Psoas muscle (tissue), 8 donors: Measurements from ENCODE around the gene TCF7L2. TPM values are rescaled to one million over a fixed set of nuclear protein-coding genes. Genes with fewer than 3 reads are reported as not detected.

Experiments
- ATAC-seq, 4 donors: fragments of 200-7000 bp; cut with Tn5 transposase; one replicate each; pipeline ENCODE4 v1.9.1; 2020; ENCODE audit warnings: moderate library complexity in 3 of 4, mild to moderate bottlenecking in 2 of 4
- DNase-seq, 2 donors: peaks; one replicate each; pipeline ENCODE4 v3.0.0-alpha.2; 2020
- H3K27ac ChIP-seq: fragments of 200-600 bp; one replicate; pipeline ENCODE4 v1.8.0; 2022
- H3K27me3 ChIP-seq, 3 donors: fragments of 200-600 bp in 1 of 3; one replicate each; pipeline versions ENCODE4 v1.6.1 to v1.8.0; 2013 to 2022; ENCODE audit warnings: low read length in 2 of 3, mild to moderate bottlenecking in 2 of 3, moderate library complexity in 1 of 3; ENCODE audit not compliant: insufficient read depth in 3 of 3
- H3K36me3 ChIP-seq, 2 donors: fragments of 200-600 bp in 1 of 2; one replicate each; pipeline versions ENCODE4 v1.6.1 to v1.8.0; 2013 to 2022; ENCODE audit warnings: low read depth in 1 of 2, mild to moderate bottlenecking in 1 of 2, moderate library complexity in 1 of 2; ENCODE audit not compliant: insufficient read depth in 1 of 2
- H3K4me1 ChIP-seq: fragments of 200-600 bp; one replicate; pipeline ENCODE4 v1.8.0; 2022
- H3K4me3 ChIP-seq: fragments of 200-600 bp; one replicate; pipeline ENCODE4 v1.8.0; 2022; ENCODE audit warnings: mild to moderate bottlenecking
- H3K9me3 ChIP-seq: fragments of 200-600 bp; one replicate; pipeline ENCODE4 v1.8.0; 2022
- CTCF ChIP-seq: fragments of 200-600 bp; IDR thresholded peaks from one replicate; pipeline ENCODE4 v1.8.0; 2022; ENCODE audit warnings: antibody characterized with exemption
- WGBS, 3 donors: extraction: QIAGEN DNeasy Blood & Tissue Kit; methylation state at CpG; one replicate each; pipeline versions ENCODE4 v1.1.6 to v1.1.7; 2013; 5-methylcytosine and 5-hydroxymethylcytosine counted together
- intact Hi-C, 2 donors: fragments of 100-400 bp; cut with DNase I; formaldehyde crosslinking; loops; one replicate each; pipeline versions ENCODE4 v1.11.0 to v1.14.2; 2022
- polyA plus RNA-seq, 3 donors: library from polyadenylated mRNA; stranded (reverse); fragments of 200-250 nt; gene quantifications; one replicate each; pipeline ENCODE4 v1.2.3, GENCODE V29; 2013
- total RNA-seq, 4 donors: library from RNA; stranded (reverse); fragmentation: NEBNext Ultra II Directional in 2 of 4; extraction: Animal tissue kit (Norgen Biotek cat#: 25700) in 2 of 4; gene quantifications; one replicate each; pipeline versions ENCODE4 v1.2.1 to v1.2.4, GENCODE V29; 2021 to 2023
- donor health status: healthy with polysubstance abuse.
- donor health status: DM: no; HTN: no; CAD: no; lungs with moderate emphysema.
- donor health status: Bipolar disorder and iron deficiency.
- donor health status: healthy.
- donor health status: DM: yes; HTN: yes; CAD: no.
- donor health status: DM: no; HTN: no; CAD: no.
- donor health status: DM: no; HTN: no; CAD: no.
- donor health status: DM: yes; HTN: yes; CAD: no.

Gene TCF7L2
- total and polyA plus RNA-seq, 7 donors = 1.8 to 8.5 (median 4.3) TPM

- no peak for TF ChIP-seq CTCF
- Histone ChIP-seq H3K4me3 (no peak overlapping the region), H3K4me1 (no peaks in the 10 kb centered on the region), H3K27me3 (no peaks in the 10 kb centered on the region), H3K9me3 (no peaks in the 10 kb centered on the region), H3K36me3 (no peaks in the 10 kb centered on the region), H3K27ac (no peak overlapping the region)
- no peak for DNase-seq
- intact Hi-C loops = no loop called here
- ATAC-seq = no peak
- 94 to 96% (median 94%) methylated on average over 15 of the region's 15 CpGs for WGBS, 3 donors
Observed at GRCh38 chr10:113118882-113119281, 168.8 kb downstream of the TCF7L2 start.

- intact Hi-C loops = loop anchor here (10.0 kb wide), 2 partner anchors 395 to 555 kb away; no protein-coding TSS in a partner anchor
- no peaks in the 10 kb centered on the region for H3K36me3 ChIP-seq
- H3K4me3 ChIP-seq = no peak overlapping the region
- 95 to 97% (median 97%) methylated on average over 14 of the region's 14 CpGs for WGBS, 3 donors
- no peaks in the 10 kb centered on the region for H3K9me3 ChIP-seq
- H3K27ac ChIP-seq = no peak overlapping the region
- no peaks in the 10 kb centered on the region for H3K27me3 ChIP-seq
- no peaks in the 10 kb centered on the region for H3K4me1 ChIP-seq
- DNase-seq (no peak), ATAC-seq (no peak)
- TF ChIP-seq CTCF = no peak
Observed at GRCh38 chr10:113119801-113120200, 169.8 kb downstream of the TCF7L2 start.

- TF ChIP-seq CTCF = no peak
- no peaks in the 10 kb centered on the region for H3K27me3 ChIP-seq
- WGBS, 3 donors = 75 to 79% (median 79%) methylated on average over 7 of the region's 7 CpGs
- no peaks in the 10 kb centered on the region for H3K9me3 ChIP-seq
- no peaks in the 10 kb centered on the region for H3K36me3 ChIP-seq
- no peak overlapping the region for H3K4me3 ChIP-seq
- no peak overlapping the region for H3K27ac ChIP-seq
- peaks cover under 1% of the 10 kb centered on the region for H3K4me1 ChIP-seq
- ATAC-seq (no peak), DNase-seq (no peak)
- intact Hi-C loops = loop anchor here (10.0 kb wide), 2 partner anchors 396 to 556 kb away; no protein-coding TSS in a partner anchor
Observed at GRCh38 chr10:113121153-113121552, 171.1 kb downstream of the TCF7L2 start.

GRCh38 chr10:113122947-113123346, 172.9 kb downstream of the TCF7L2 start:
- H3K36me3 ChIP-seq = no peaks in the 10 kb centered on the region
- H3K27ac ChIP-seq = no peak overlapping the region
- intact Hi-C loops = loop anchor here (10.0 kb wide), 2 partner anchors 398 to 558 kb away; no protein-coding TSS in a partner anchor
- peaks cover 4% of the 10 kb centered on the region for H3K4me1 ChIP-seq
- H3K9me3 ChIP-seq = no peaks in the 10 kb centered on the region
- TF ChIP-seq CTCF = no peak
- no peak for ATAC-seq
- no peak for DNase-seq
- WGBS, 3 donors = 91 to 94% (median 92%) methylated on average over 9 of the region's 9 CpGs
- no peaks in the 10 kb centered on the region for H3K27me3 ChIP-seq
- H3K4me3 ChIP-seq = no peak overlapping the region

GRCh38 chr10:113124724-113125123, 174.7 kb downstream of the TCF7L2 start:
- WGBS, 3 donors = 88 to 90% (median 89%) methylated on average over 11 of the region's 11 CpGs
- Histone ChIP-seq H3K36me3 (no peaks in the 10 kb centered on the region), H3K4me3 (no peak overlapping the region), H3K4me1 (peaks cover 4% of the 10 kb centered on the region), H3K27me3 (no peaks in the 10 kb centered on the region), H3K27ac (no peak overlapping the region), H3K9me3 (no peaks in the 10 kb centered on the region)
- ATAC-seq (no peak), DNase-seq (no peak)
- TF ChIP-seq CTCF = no peak
- intact Hi-C loops = loop anchor here (5.0 to 10.0 kb wide), 4 partner anchors 172 to 560 kb away; partner anchors contain the start of gene TCF7L2 (in 1 of the 2)
